H1 (cell line): ENCODE measurements around the gene PDZD8. TPM values are rescaled to one million over a fixed set of nuclear protein-coding genes. Genes with fewer than 3 reads are reported as not detected.

Experiments used
- CTCF ChIA-PET: fragments of 300-600 bp; sonication (Branson Sonifier 250); formaldehyde crosslinking; loops from one replicate; lab custom pipeline; 2021; ENCODE audit not compliant: partially characterized antibody; lab: Charles Lee
- POLR2A ChIA-PET: fragments of 300-600 bp; sonication (Branson Sonifier 250); formaldehyde crosslinking; loops from one replicate; lab custom pipeline; 2021; ENCODE audit warnings: inconsistent platforms; ENCODE audit not compliant: partially characterized antibody; lab: Charles Lee
- DNase-seq, 2 experiments: peaks; one replicate each; pipeline versions ENCODE4 v3.0.0 to v3.0.0-alpha.2; 2010 to 2022; ENCODE audit warnings: low spot score in 2 of 2, low read depth in 1 of 2, mixed read lengths in 1 of 2
- FAIRE-seq: peaks from 2 replicates; lab custom pipeline; 2011; peaks lifted over from hg19 to GRCh38; lab: Jason Lieb, UNC
- H2AFZ ChIP-seq: 2 replicates; pipeline ENCODE4 v1.8.1; 2012; ENCODE audit warnings: low read length, inconsistent platforms
- H2AK5ac ChIP-seq: 2 replicates; pipeline ENCODE4 v1.6.1; 2013; ENCODE audit warnings: low read depth, low read length
- H2BK120ac ChIP-seq: replicated peaks from 2 replicates; pipeline ENCODE3; 2013; ENCODE audit warnings: low read depth, low read length, inconsistent platforms
- H2BK12ac ChIP-seq: 2 replicates; pipeline ENCODE4 v1.6.1; 2013; ENCODE audit warnings: low read depth, low read length
- H2BK15ac ChIP-seq: 2 replicates; pipeline ENCODE4 v1.6.1; 2013; ENCODE audit warnings: low read length
- H2BK20ac ChIP-seq: 2 replicates; pipeline ENCODE4 v1.6.1; 2013; ENCODE audit warnings: low read length
- H2BK5ac ChIP-seq: 2 replicates; pipeline ENCODE4 v1.6.1; 2013; ENCODE audit warnings: low read depth, low read length
- H3K14ac ChIP-seq: 2 replicates; pipeline ENCODE4 v1.6.1; 2013; ENCODE audit warnings: inconsistent platforms; ENCODE audit not compliant: insufficient read length
- H3K18ac ChIP-seq: 2 replicates; pipeline ENCODE4 v1.6.1; 2013; ENCODE audit warnings: low read length; ENCODE audit errors: extremely low read depth
- H3K23ac ChIP-seq: 2 replicates; pipeline ENCODE4 v1.6.1; 2013; ENCODE audit warnings: inconsistent platforms; ENCODE audit not compliant: insufficient read length
- H3K23me2 ChIP-seq: 2 replicates; pipeline ENCODE4 v1.6.1; 2013; ENCODE audit warnings: low read depth, low read length
- H3K27ac ChIP-seq: 2 replicates; pipeline ENCODE4 v1.6.1; 2011; ENCODE audit warnings: low read depth, low read length, inconsistent platforms
- H3K27me3 ChIP-seq, 4 experiments: replicated peaks in 1 of 4; 1 replicate in 1 of 4; 2 replicates in 3 of 4; pipeline versions ENCODE4 v1.6.1 to v1.8.1; 2011 to 2013; ENCODE audit warnings: low read length in 3 of 4, mild to moderate bottlenecking in 3 of 4, inconsistent platforms in 2 of 4, mixed read lengths in 2 of 4, moderate library complexity in 1 of 4; ENCODE audit not compliant: control insufficient read depth in 3 of 4, insufficient read depth in 3 of 4; ENCODE audit errors: extremely low read depth in 1 of 4
- H3K36me3 ChIP-seq, 4 experiments: 2 replicates each; pipeline versions ENCODE4 v1.6.1 to v1.8.1; 2011 to 2013; ENCODE audit warnings: mild to moderate bottlenecking in 4 of 4, low read length in 3 of 4, moderate library complexity in 2 of 4, control low read depth in 1 of 4, inconsistent platforms in 1 of 4; ENCODE audit not compliant: insufficient read depth in 4 of 4, control insufficient read depth in 2 of 4
- H3K4ac ChIP-seq: replicated peaks from 2 replicates; pipeline ENCODE3; 2013; ENCODE audit warnings: low read length, low read depth, mixed read lengths, inconsistent platforms; ENCODE audit not compliant: insufficient read length
- H3K4me1 ChIP-seq, 4 experiments: replicated peaks in 1 of 4; 1 replicate in 1 of 4; 2 replicates in 3 of 4; pipeline versions ENCODE4 v1.6.1 to v1.8.1; 2011 to 2013; ENCODE audit warnings: low read length in 3 of 4, inconsistent platforms in 2 of 4, mixed read lengths in 1 of 4; ENCODE audit not compliant: insufficient read depth in 4 of 4, control insufficient read depth in 3 of 4
- H3K4me2 ChIP-seq, 2 experiments: 2 replicates each; pipeline versions ENCODE4 v1.6.1 to v1.8.1; 2011 to 2013; ENCODE audit warnings: low read depth in 2 of 2, low read length in 2 of 2, control low read depth in 1 of 2, inconsistent platforms in 1 of 2, mild to moderate bottlenecking in 1 of 2; ENCODE audit not compliant: insufficient read depth in 1 of 2
- H3K4me3 ChIP-seq, 4 experiments: fragments of 200-600, 300-600 bp in 1 of 4; sonication (generic), shearing (Covaris generic), sonication (Bioruptor Twin) in 1 of 4; 2 replicates each; pipeline versions ENCODE4 v1.5.1 to v1.8.1; 2011 to 2016; ENCODE audit warnings: low read length in 4 of 4, low read depth in 3 of 4, control low read depth in 2 of 4, inconsistent platforms in 2 of 4, mild to moderate bottlenecking in 2 of 4, mixed read lengths in 1 of 4, moderate library complexity in 1 of 4; ENCODE audit not compliant: insufficient read depth in 2 of 4; ENCODE audit errors: extremely low read depth in 1 of 4
- H3K56ac ChIP-seq: replicated peaks from 2 replicates; pipeline ENCODE3; 2013; ENCODE audit warnings: low read depth, mild to moderate bottlenecking, mixed read lengths, low read length, inconsistent platforms; ENCODE audit not compliant: insufficient read length
- H3K79me1 ChIP-seq: 2 replicates; pipeline ENCODE4 v1.6.1; 2013; ENCODE audit warnings: low read depth, low read length, control low read depth
- H3K79me2 ChIP-seq, 2 experiments: 2 replicates each; pipeline versions ENCODE4 v1.6.1 to v1.8.1; 2012 to 2013; ENCODE audit warnings: low read length in 2 of 2, mild to moderate bottlenecking in 2 of 2, inconsistent platforms in 1 of 2; ENCODE audit not compliant: insufficient read depth in 2 of 2, control insufficient read depth in 1 of 2
- H3K9ac ChIP-seq, 4 experiments: replicated peaks in 1 of 4; 1 replicate in 1 of 4; 2 replicates in 3 of 4; pipeline versions ENCODE4 v1.6.1 to v1.8.1; 2011 to 2013; ENCODE audit warnings: low read depth in 3 of 4, low read length in 3 of 4, control low read depth in 2 of 4, mild to moderate bottlenecking in 2 of 4, moderate library complexity in 2 of 4, inconsistent platforms in 1 of 4; ENCODE audit errors: extremely low read depth in 1 of 4
- H3K9me3 ChIP-seq, 2 experiments: 2 replicates each; pipeline versions ENCODE4 v1.6.1 to v1.8.1; 2012 to 2013; ENCODE audit warnings: mild to moderate bottlenecking in 2 of 2, moderate library complexity in 2 of 2, control low read depth in 1 of 2, inconsistent platforms in 1 of 2, low read depth in 1 of 2, low read length in 1 of 2, mixed read lengths in 1 of 2; ENCODE audit not compliant: insufficient read depth in 2 of 2
- H4K20me1 ChIP-seq, 2 experiments: replicated peaks in 1 of 2; 2 replicates each; pipeline versions ENCODE3 to v1.8.1; 2011 to 2013; ENCODE audit warnings: inconsistent platforms in 2 of 2, low read length in 2 of 2, mild to moderate bottlenecking in 1 of 2; ENCODE audit not compliant: insufficient read depth in 2 of 2, control insufficient read depth in 1 of 2
- H4K5ac ChIP-seq: 2 replicates; pipeline ENCODE4 v1.6.1; 2013; ENCODE audit warnings: low read length, low read depth, mixed read lengths, inconsistent platforms; ENCODE audit not compliant: insufficient read length
- H4K8ac ChIP-seq: 2 replicates; pipeline ENCODE4 v1.8.0; 2013; ENCODE audit warnings: mild to moderate bottlenecking, moderate library complexity, low read length, inconsistent platforms; ENCODE audit not compliant: insufficient read depth; ENCODE audit errors: extremely low read depth
- H4K91ac ChIP-seq: replicated peaks from 2 replicates; pipeline ENCODE3; 2013; ENCODE audit warnings: low read length, mixed read lengths, inconsistent platforms; ENCODE audit not compliant: insufficient read length
- ASH2L ChIP-seq: fragments of 200-600, 300-600 bp; sonication (generic); IDR thresholded peaks from one replicate; pipeline ENCODE4 v1.7.1; 2017; ENCODE audit warnings: low read length
- EZH2 ChIP-seq: fragments of 200-600 bp; sonication (generic); IDR thresholded peaks from 2 replicates; pipeline ENCODE4 v1.7.1; 2012; ENCODE audit warnings: low read depth, mild to moderate bottlenecking, moderate library complexity, low read length, inconsistent platforms; ENCODE audit not compliant: severe bottlenecking
- HDAC6 ChIP-seq: IDR thresholded peaks from one replicate; pipeline ENCODE4 v1.7.1; 2012; ENCODE audit warnings: low read depth, mild to moderate bottlenecking, inconsistent platforms, low read length, moderate library complexity
- RBBP5 ChIP-seq: IDR thresholded peaks from 2 replicates; pipeline ENCODE4 v1.7.1; 2012; ENCODE audit warnings: low read depth, mild to moderate bottlenecking, inconsistent platforms, low read length, moderate library complexity, borderline replicate concordance
- TAF1 ChIP-seq: IDR thresholded peaks from 2 replicates; pipeline ENCODE4 v1.6.1; 2011; ENCODE audit warnings: mild to moderate bottlenecking, low read depth, low read length
- TBP ChIP-seq: IDR thresholded peaks from 2 replicates; pipeline ENCODE4 v1.6.1; 2011; ENCODE audit warnings: low read depth, low read length, improper control_type of control experiment
- WGBS, 2 experiments: shearing (Covaris generic) in 1 of 2; methylation state at CpG; one replicate each; pipeline versions ENCODE4 v1.1.6 to v1.1.7; 2013 to 2015; ENCODE audit warnings: low lambda C conversion rate in 2 of 2, mixed read lengths in 2 of 2, inconsistent platforms in 1 of 2, low coverage in 1 of 2, missing lambda C conversion rate in 1 of 2; ENCODE audit not compliant: insufficient replicate concordance in 2 of 2, insufficient coverage in 1 of 2, insufficient read length in 1 of 2; ENCODE audit errors: extremely low coverage in 1 of 2, missing lambda C conversion rate in 1 of 2; 5-methylcytosine and 5-hydroxymethylcytosine counted together
- polyA plus RNA-seq, 7 experiments: library from polyadenylated mRNA; depleted of rRNA in 3 of 7; stranded (reverse) in 5 of 7; unstranded in 2 of 7; fragments of >200 nt in 5 of 7; fragments of 200-250 nt in 2 of 7; gene quantifications; 1 replicate in 5 of 7; 2 replicates in 1 of 7; 4 replicates in 1 of 7; pipeline versions ENCODE4 v1.2.1 to v1.2.3, GENCODE V29; 2011 to 2013; ENCODE audit warnings: missing spikeins in 2 of 7, mixed read lengths in 2 of 7
- total RNA-seq: library from RNA; stranded (reverse); fragmentation: NEBNext Ultra II Directional; extraction: Animal tissue kit (Norgen Biotek cat#: 25700); gene quantifications from 2 replicates; pipeline ENCODE4 v1.2.1, GENCODE V29; 2021

Gene PDZD8
- total and polyA plus RNA-seq, 2 of the 8 experiments (the other 6 are each of a cell fraction or from before 2014, with no cell fraction given) = 10.9 to 50.1 TPM

GRCh38 chr10:117352724-117353123 is 22.5 kb downstream of the PDZD8 start:
- H3K79me2 ChIP-seq = peaks cover 3 to 95% of the 10 kb centered on the region in 2 experiments; a peak in 3 of 4 replicates
- H3K4me1 ChIP-seq = peaks cover 5 to 23% (median 10%) of the 10 kb centered on the region in 4 experiments
- H2BK120ac ChIP-seq = no peak overlapping the region
- no peaks in the 10 kb centered on the region for H3K23me2 ChIP-seq
- H4K8ac ChIP-seq = no peak overlapping the region
- H3K9ac ChIP-seq = no peak overlapping the region
- no peak overlapping the region for H3K18ac ChIP-seq
- H3K23ac ChIP-seq = no peak overlapping the region
- no peak overlapping the region for H4K91ac ChIP-seq
- no peak overlapping the region for H3K4ac ChIP-seq
- FAIRE-seq (no peak), DNase-seq (no peak)
- H4K20me1 ChIP-seq = no peaks in the 10 kb centered on the region
- no peak overlapping the region for H2BK15ac ChIP-seq
- H2BK5ac ChIP-seq = no peak overlapping the region
- POLR2A ChIA-PET = no interaction called here
- no peak overlapping the region for H3K4me3 ChIP-seq
- 60% methylated on average over 2 of the region's 2 CpGs; no CpG with 5 or more reads in 1 of the 2 experiments for WGBS, 2 experiments
- no peak overlapping the region for H4K5ac ChIP-seq
- no peak overlapping the region for H2BK12ac ChIP-seq
- CTCF ChIA-PET = no interaction called here
- H3K56ac ChIP-seq = no peak overlapping the region
- no peaks in the 10 kb centered on the region for H3K9me3 ChIP-seq
- no peak overlapping the region for H2AK5ac ChIP-seq
- H3K79me1 ChIP-seq = no peaks in the 10 kb centered on the region
- H3K4me2 ChIP-seq = no peak overlapping the region
- H2BK20ac ChIP-seq = no peak overlapping the region
- no peak overlapping the region for H3K27ac ChIP-seq
- H3K36me3 ChIP-seq = no peaks in the 10 kb centered on the region
- no peak overlapping the region for H3K14ac ChIP-seq
- H2AFZ ChIP-seq = no peak overlapping the region
- H3K27me3 ChIP-seq = no peaks in the 10 kb centered on the region
- no peak for TF ChIP-seq TBP
- no peak for TF ChIP-seq ASH2L
- TF ChIP-seq TAF1 = no peak
- TF ChIP-seq EZH2 = no peak
- no peak for TF ChIP-seq HDAC6
- TF ChIP-seq RBBP5 = no peak
